ENCODE data around the gene CD101.

CD101 gene

GRCh38 chr1:116984406-116985160 is 17.0 kb upstream of the CD101 start:
- no peak for DNase-seq (ENCODE audit: low read depth)

- DNase-seq (ENCODE audit: low read depth), result no peak
Observed at GRCh38 chr1:116986421-116987255, 14.9 kb upstream of the CD101 start.

GRCh38 chr1:116987256-116987555 is 14.4 kb upstream of the CD101 start:
- DNase-seq (ENCODE audit: low read depth), result no peak

- DNase-seq (ENCODE audit: low read depth), result no peak
Observed at GRCh38 chr1:116988248-116988647, 13.3 kb upstream of the CD101 start.

- DNase-seq (ENCODE audit: low read depth), result no peak
Observed at GRCh38 chr1:116988908-116989307, 12.7 kb upstream of the CD101 start.

- DNase-seq (ENCODE audit: low read depth), result no peak
Observed at GRCh38 chr1:116989835-116990234, 11.7 kb upstream of the CD101 start.

- DNase-seq (ENCODE audit: low read depth), result peak; percentile 10
Observed at GRCh38 chr1:116990612-116991151, 10.9 kb upstream of the CD101 start.

GRCh38 chr1:116991171-116991845 is 10.3 kb upstream of the CD101 start:
- DNase-seq (ENCODE audit: low read depth), result no peak

GRCh38 chr1:116991918-116992317 is 9.6 kb upstream of the CD101 start:
- DNase-seq (ENCODE audit: low read depth), result no peak

- DNase-seq (ENCODE audit: low read depth), result no peak
Observed at GRCh38 chr1:116993286-116993685, 8.3 kb upstream of the CD101 start.

GRCh38 chr1:116994411-116994810 is 7.1 kb upstream of the CD101 start:
- DNase-seq (ENCODE audit: low read depth), result no peak

GRCh38 chr1:116997066-116997465 is 4.5 kb upstream of the CD101 start:
- DNase-seq (ENCODE audit: low read depth), result peak; percentile 4

- DNase-seq (ENCODE audit: low read depth), result no peak
Observed at GRCh38 chr1:116997636-116998035, 3.9 kb upstream of the CD101 start.

GRCh38 chr1:116999596-116999995 is 2.0 kb upstream of the CD101 start:
- DNase-seq (ENCODE audit: low read depth), result no peak

- no peak for DNase-seq (ENCODE audit: low read depth)
Observed at GRCh38 chr1:117000142-117000541, 1.4 kb upstream of the CD101 start.

GRCh38 chr1:117003223-117003875 is 1.8 kb downstream of the CD101 start:
- no peak for DNase-seq (ENCODE audit: low read depth)

- no peak for DNase-seq (ENCODE audit: low read depth)
Observed at GRCh38 chr1:117007719-117008013, 6.1 kb downstream of the CD101 start.

- DNase-seq (ENCODE audit: low read depth), result no peak
Observed at GRCh38 chr1:117008656-117009055, 7.1 kb downstream of the CD101 start.

GRCh38 chr1:117009132-117009531 is 7.6 kb downstream of the CD101 start:
- DNase-seq (ENCODE audit: low read depth), result no peak

GRCh38 chr1:117010310-117010969 is 8.9 kb downstream of the CD101 start:
- no peak for DNase-seq (ENCODE audit: low read depth)

GRCh38 chr1:117011334-117011733 is 9.8 kb downstream of the CD101 start:
- no peak for DNase-seq (ENCODE audit: low read depth)

GRCh38 chr1:117013309-117013858 is 11.8 kb downstream of the CD101 start:
- no peak for DNase-seq (ENCODE audit: low read depth)
